GM12878 (cell line): ENCODE results near the gene SEBOX. TPM values are rescaled to one million over a fixed set of nuclear protein-coding genes. Genes with fewer than 3 reads are reported as not detected.

Source experiments
- ATAC-seq: fragments of 200-7000 bp; cut with Tn5 transposase; 3 replicates; pipeline ENCODE4 v1.9.1; 2020; ENCODE audit warnings: mild to moderate bottlenecking, moderate library complexity
- BruUV-seq: library from RNA; stranded (reverse); fragments of 400-500 nt; replicated peaks from 2 replicates; lab custom pipeline; 2021; lab: Mats Ljungman, UMichigan
- CTCF ChIA-PET: fragments of 300-600 bp; sonication (Branson Sonifier 250); formaldehyde crosslinking; extraction: SDS; loops from one replicate; lab custom pipeline; 2021; ENCODE audit warnings: inconsistent platforms; lab: Yijun Ruan, JAX
- POLR2A ChIA-PET: fragments of 350-600 bp; formaldehyde crosslinking; extraction: SDS; loops from one replicate; lab custom pipeline; 2021; ENCODE audit warnings: inconsistent platforms; lab: Charles Lee
- RAD21 ChIA-PET: fragments of 300-600 bp; sonication (Branson Sonifier 250); formaldehyde crosslinking; loops from one replicate; lab custom pipeline; 2023; ENCODE audit warnings: antibody characterized with exemption; ENCODE audit not compliant: unreplicated experiment; lab: Charles Lee
- SMC1A ChIA-PET: fragments of 300-600 bp; sonication (Branson Sonifier 250); formaldehyde crosslinking; loops from one replicate; lab custom pipeline; 2023; ENCODE audit not compliant: unreplicated experiment, uncharacterized antibody; lab: Charles Lee
- DNase-seq: peaks from one replicate; pipeline ENCODE4 v3.0.0-alpha.2; 2011; ENCODE audit warnings: low read depth, low spot score
- FAIRE-seq: peaks from 3 replicates; lab custom pipeline; 2011; peaks lifted over from hg19 to GRCh38; lab: Jason Lieb, UNC
- H2AFZ ChIP-seq: 2 replicates; pipeline ENCODE4 v1.6.0; 2011; ENCODE audit warnings: low read depth, low read length, control low read depth; ENCODE audit not compliant: control insufficient read depth
- H3K27ac ChIP-seq: 2 replicates; pipeline ENCODE4 v1.5.1; 2011; ENCODE audit warnings: control low read depth; ENCODE audit not compliant: control insufficient read depth, insufficient read depth
- H3K27me3 ChIP-seq, 2 experiments: replicated peaks in 1 of 2; 2 replicates each; pipeline versions ENCODE4 v1.6.0 to v1.6.1; 2011; ENCODE audit warnings: low read length in 1 of 2; ENCODE audit not compliant: control insufficient read depth in 2 of 2, insufficient read depth in 2 of 2
- H3K36me3 ChIP-seq, 2 experiments: 2 replicates each; pipeline ENCODE4 v1.5.1; 2011; ENCODE audit warnings: low read length in 1 of 2; ENCODE audit not compliant: control insufficient read depth in 2 of 2, insufficient read depth in 2 of 2
- H3K4me1 ChIP-seq: 2 replicates; pipeline ENCODE4 v1.6.1; 2011; ENCODE audit warnings: mild to moderate bottlenecking, low read length, moderate library complexity, mixed read lengths; ENCODE audit not compliant: control insufficient read depth, insufficient read depth
- H3K4me2 ChIP-seq: 2 replicates; pipeline ENCODE4 v1.6.0; 2011; ENCODE audit warnings: control low read depth; ENCODE audit not compliant: control insufficient read depth, insufficient read depth
- H3K4me3 ChIP-seq: fragments of 200-600 bp; sonication (generic); 2 replicates; pipeline ENCODE4 v1.5.1; 2016
- H3K79me2 ChIP-seq: 2 replicates; pipeline ENCODE4 v1.6.0; 2011; ENCODE audit warnings: low read length; ENCODE audit not compliant: control insufficient read depth, insufficient read depth
- H3K9ac ChIP-seq: 2 replicates; pipeline ENCODE4 v1.8.0; 2011; ENCODE audit warnings: low read length, control low read depth, mixed read lengths; ENCODE audit not compliant: control insufficient read depth, insufficient read depth
- H3K9me3 ChIP-seq: replicated peaks from 3 replicates; pipeline ENCODE4 v1.5.1; 2011; ENCODE audit warnings: mild to moderate bottlenecking, low read length; ENCODE audit not compliant: control insufficient read depth, insufficient read depth
- H4K20me1 ChIP-seq: 2 replicates; pipeline ENCODE4 v1.6.0; 2011; ENCODE audit not compliant: control insufficient read depth, insufficient read depth
- BCLAF1 ChIP-seq: fragments of 450-650 bp; IDR thresholded peaks from 2 replicates; pipeline ENCODE4 v1.6.1; 2017; ENCODE audit warnings: antibody characterized with exemption, mild to moderate bottlenecking, moderate library complexity
- CBX3 ChIP-seq: fragments of 200-600 bp; sonication (generic); IDR thresholded peaks from 2 replicates; pipeline ENCODE4 v1.6.1; 2016; ENCODE audit warnings: low read depth, borderline replicate concordance
- CTCF ChIP-seq, 3 experiments: IDR thresholded peaks in 2 of 3; conservative IDR thresholded peaks in 1 of 3; 2 replicates each; pipeline ENCODE4 v1.5.1; 2011; ENCODE audit warnings: low read depth in 3 of 3, low read length in 3 of 3, mild to moderate bottlenecking in 3 of 3, control low read depth in 2 of 3, moderate library complexity in 2 of 3, inconsistent platforms in 1 of 3, mixed read lengths in 1 of 3; ENCODE audit not compliant: control insufficient read depth in 2 of 3, insufficient read depth in 1 of 3; ENCODE audit errors: extremely low read depth in 1 of 3
- E2F8 ChIP-seq: fragments of 450-650 bp; IDR thresholded peaks from 2 replicates; pipeline ENCODE4 v1.6.1; 2018; ENCODE audit warnings: mild to moderate bottlenecking, low read depth, moderate library complexity; ENCODE audit not compliant: partially characterized antibody
- MTA3 ChIP-seq: IDR thresholded peaks from 2 replicates; pipeline ENCODE4 v1.6.1; 2012; ENCODE audit warnings: low read length, inconsistent platforms, borderline replicate concordance
- PAX5 ChIP-seq: IDR thresholded peaks from 2 replicates; pipeline ENCODE4 v1.6.1; 2011; ENCODE audit warnings: low read depth, low read length, borderline replicate concordance
- POLR2A ChIP-seq: IDR thresholded peaks from 2 replicates; pipeline ENCODE4 v1.6.1; 2011; ENCODE audit warnings: low read depth, mild to moderate bottlenecking, low read length
- STAT1 ChIP-seq: fragments of 450-650 bp; conservative IDR thresholded peaks from 2 replicates; pipeline ENCODE4 v1.6.1; 2014; ENCODE audit warnings: antibody characterized with exemption, mild to moderate bottlenecking
- WRNIP1 ChIP-seq: IDR thresholded peaks from 2 replicates; pipeline ENCODE4 v1.6.1; 2011; ENCODE audit warnings: low read depth, low read length, improper control_type of control experiment, borderline replicate concordance
- WGBS: methylation state at CpG from one replicate; pipeline ENCODE4 v1.1.6; 2016; ENCODE audit warnings: low lambda C conversion rate; ENCODE audit not compliant: insufficient replicate concordance, insufficient coverage; ENCODE audit errors: missing lambda C conversion rate; 5-methylcytosine and 5-hydroxymethylcytosine counted together
- in situ Hi-C: fragments of 300-500 bp; cut with MboI; formaldehyde crosslinking; loops from 9 replicates; pipeline ENCODE4 v1.14.3; 2018; ENCODE audit warnings: mixed read lengths
- intact Hi-C: fragments of 100-400 bp; cut with micrococcal nuclease; formaldehyde crosslinking; loops from one replicate; pipeline ENCODE4 v1.14.2; 2022; ENCODE audit not compliant: unreplicated experiment
- polyA plus RNA-seq, 11 experiments: library from polyadenylated mRNA; depleted of rRNA in 4 of 11; unstranded in 6 of 11; stranded (reverse) in 5 of 11; fragments of >200 nt; fragmentation: Nextera tagmentation in 4 of 11; fragmentation: Illumina TruSeq in 1 of 11; extraction: Ambion mirVana in 4 of 11; extraction: Trizol in 1 of 11; gene quantifications; 1 replicate in 1 of 11; 2 replicates in 10 of 11; pipeline versions ENCODE4 v1.2.1 to v1.2.3, GENCODE V29; 2011 to 2016; ENCODE audit warnings: inconsistent platforms in 2 of 11, missing spikeins in 2 of 11, low read depth in 1 of 11
- total RNA-seq, 4 experiments: library from RNA; depleted of rRNA in 3 of 4; stranded (reverse); fragments of >200 nt in 3 of 4; fragmentation: Illumina TruSeq in 1 of 4; extraction: Trizol in 1 of 4; gene quantifications; 2 replicates each; pipeline versions ENCODE4 v1.2.1 to v1.2.3, GENCODE V29; 2013 to 2021

The SEBOX gene
- total and polyA plus RNA-seq, 10 of the 15 experiments (the other 5 are each of a cell fraction or from before 2014, with no cell fraction given): not detected

GRCh38 chr17:28344435-28344901, 20.5 kb downstream of the SEBOX start:
- DNase-seq: no peak
- no peaks in the 10 kb centered on the region for H4K20me1 ChIP-seq
- TF ChIP-seq POLR2A (0 out of 2 replicates have a peak, but pooled peaks have one; percentile 17), CBX3 (no peak), BCLAF1 (no peak), STAT1 (no peak)
- H3K9ac ChIP-seq: no peak overlapping the region
- in situ Hi-C loops: loop anchor here (5.0 kb wide), 1 partner anchor 52 kb away; no protein-coding TSS in a partner anchor
- SMC1A ChIA-PET: no interaction called here
- intact Hi-C loops: no loop called here
- H2AFZ ChIP-seq: no peak overlapping the region
- RAD21 ChIA-PET: no interaction called here
- H3K9me3 ChIP-seq: no peaks in the 10 kb centered on the region
- H3K27ac ChIP-seq: no peak overlapping the region
- no TSS peak for BruUV-seq
- no peak for FAIRE-seq
- no peak for ATAC-seq
- H3K79me2 ChIP-seq: no peaks in the 10 kb centered on the region
- H3K4me2 ChIP-seq: no peak overlapping the region
- WGBS: 89% methylated on average over 19 of the region's 19 CpGs
- POLR2A ChIA-PET: no interaction called here
- no peak overlapping the region for H3K4me3 ChIP-seq
- H3K36me3 ChIP-seq: peaks cover 16 to 27% of the 10 kb centered on the region in 2 experiments
- H3K27me3 ChIP-seq: no peaks in the 10 kb centered on the region
- CTCF ChIA-PET: no interaction called here
- no peaks in the 10 kb centered on the region for H3K4me1 ChIP-seq

- ChIA-PET RAD21 (no interaction called here), POLR2A (interaction anchor here (0.6 kb wide), 1 partner anchor 9 kb away, joined by 3 read pairs; no protein-coding TSS in a partner anchor), CTCF (no interaction called here), SMC1A (interaction anchor here (0.5 kb wide), 1 partner anchor 280 kb away, joined by 4 read pairs; no protein-coding TSS in a partner anchor)
- no peak; the same call in 2 of the 3 replicates for ATAC-seq
- no peak for FAIRE-seq
- Histone ChIP-seq H3K27ac (no peak overlapping the region), H3K79me2 (no peaks in the 10 kb centered on the region), H3K4me1 (no peaks in the 10 kb centered on the region), H3K4me2 (no peak overlapping the region), H3K9ac (no peak overlapping the region), H3K9me3 (no peaks in the 10 kb centered on the region), H4K20me1 (no peaks in the 10 kb centered on the region), H3K27me3 (no peaks in the 10 kb centered on the region), H3K4me3 (no peak overlapping the region), H3K36me3 (peaks cover 16 to 27% of the 10 kb centered on the region in 2 experiments), H2AFZ (no peak overlapping the region)
- no TSS peak for BruUV-seq
- 92% methylated on average over 9 of the region's 9 CpGs for WGBS
- no peak for DNase-seq
- in situ Hi-C loops: loop anchor here (5.0 kb wide), 1 partner anchor 52 kb away; no protein-coding TSS in a partner anchor
- intact Hi-C loops: no loop called here
- TF ChIP-seq MTA3 (no peak), PAX5 (no peak), CTCF (IDR thresholded peaks at IDR 0.05 in 2 of 3, conservative IDR thresholded peaks at IDR 0.05 in 1 of 3; ENCODE audit: control insufficient read depth in 2 of 3, extremely low read depth in 1 of 3, insufficient read depth in 1 of 3, low read depth in 3 of 3, low read length in 3 of 3) (no peak), WRNIP1 (no peak), E2F8 (no peak)
Measured at GRCh38 chr17:28344011-28344410, 21.0 kb downstream of the SEBOX start.
